Gastrocnemius medialis (tissue), 4 donors: ENCODE data around the gene CNP.

Experiments
- CTCF ChIP-seq, 5 experiments: fragments of 450-650 bp in 3 of 5; fragments of 200-600 bp in 2 of 5; sonication (generic) in 2 of 5; IDR thresholded peaks in 4 of 5; conservative IDR thresholded peaks in 1 of 5; 1 replicate in 4 of 5; 2 replicates in 1 of 5; pipeline ENCODE4 v1.5.1; 2016 to 2019; ENCODE audit warnings: antibody characterized with exemption in 5 of 5, mild to moderate bottlenecking in 3 of 5, moderate library complexity in 3 of 5
- POLR2A ChIP-seq, 2 donors: fragments of 450-650 bp; IDR thresholded peaks; one replicate each; pipeline ENCODE4 v1.6.1; 2017; ENCODE audit warnings: antibody characterized with exemption in 2 of 2, mild to moderate bottlenecking in 2 of 2, moderate library complexity in 2 of 2

- TF ChIP-seq POLR2A (IDR thresholded peaks at IDR 0.05) (no peak), CTCF (IDR thresholded peaks at IDR 0.05 in 4 of 5, conservative IDR thresholded peaks at IDR 0.05 in 1 of 5) (no peak)
Observed at GRCh38 chr17:41971721-41972523, 5.3 kb downstream of the CNP start.
